BLaER1 treated with 17β-estradiol and CSF1 and Interleukin-3, amounts not matched to agents 10 nM and 100 nM (cell line): Measurements from ENCODE around the gene GHRL.

Experiments used
- H3K27ac ChIP-seq, 11 experiments: shearing (Covaris generic); formaldehyde crosslinking; 2 replicates each; pipeline ENCODE4 v1.8.1; 2022
- H3K27me3 ChIP-seq, 11 experiments: shearing (Covaris generic); formaldehyde crosslinking; 2 replicates each; pipeline ENCODE4 v1.8.1; 2022
- H3K36me3 ChIP-seq, 11 experiments: shearing (Covaris generic); formaldehyde crosslinking; 2 replicates each; pipeline ENCODE4 v1.8.1; 2022
- H3K4me1 ChIP-seq, 10 experiments: shearing (Covaris generic); formaldehyde crosslinking; 2 replicates each; pipeline ENCODE4 v1.8.1; 2022
- H3K4me2 ChIP-seq, 11 experiments: shearing (Covaris generic); formaldehyde crosslinking; 2 replicates each; pipeline ENCODE4 v1.8.1; 2022
- H3K4me3 ChIP-seq, 10 experiments: shearing (Covaris generic); formaldehyde crosslinking; 2 replicates each; pipeline ENCODE4 v1.8.1; 2022
- H3K9ac ChIP-seq, 11 experiments: shearing (Covaris generic); formaldehyde crosslinking; 2 replicates each; pipeline ENCODE4 v1.8.1; 2022
- H3K9me3 ChIP-seq, 11 experiments: shearing (Covaris generic); formaldehyde crosslinking; replicated peaks in 1 of 11; 2 replicates each; pipeline ENCODE4 v1.8.1; 2022
- H4K20me1 ChIP-seq, 11 experiments: shearing (Covaris generic); formaldehyde crosslinking; 2 replicates each; pipeline ENCODE4 v1.8.1; 2022
- Cebpa-rat ChIP-seq, 11 experiments: shearing (Covaris generic); IDR thresholded peaks; 2 replicates each; pipeline ENCODE4 v1.8.1; 2022

Gene GHRL

DNA sequence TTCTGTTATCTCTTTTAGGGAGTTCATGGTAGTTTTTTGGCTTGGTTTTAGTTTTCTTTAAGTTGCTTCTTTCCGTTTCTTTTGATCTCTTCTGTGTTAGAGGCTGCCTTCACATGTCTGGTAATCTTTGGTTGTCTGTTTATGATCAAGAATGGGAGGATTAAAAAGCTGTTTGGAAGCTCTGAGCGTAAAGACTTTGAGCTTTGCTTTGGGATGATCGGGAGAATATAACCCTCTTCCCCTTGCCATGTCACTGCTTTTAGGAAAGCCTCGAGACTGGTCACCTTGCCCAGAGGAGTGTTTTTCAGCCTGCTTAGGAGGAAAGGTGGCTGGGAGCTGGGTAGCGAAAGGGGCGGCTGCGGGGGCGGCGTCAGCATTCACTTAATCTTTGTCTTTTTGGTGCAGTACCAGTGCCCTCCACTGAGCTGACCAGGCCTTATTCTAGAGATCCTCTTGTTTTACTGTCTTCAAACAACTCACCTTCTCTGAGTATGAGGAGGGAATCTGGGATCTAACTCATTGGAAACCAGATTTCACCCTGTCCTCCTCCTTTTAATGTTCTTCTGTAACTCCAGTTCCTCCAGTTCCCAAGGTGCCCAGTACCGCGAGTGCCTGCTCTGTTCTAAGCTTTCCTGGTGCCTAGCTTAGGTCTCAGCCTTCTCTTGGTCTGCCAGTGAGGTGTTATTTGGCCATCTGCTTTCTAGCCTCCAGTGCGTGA, 28.9 kb downstream of the GHRL start:
- H3K4me2 ChIP-seq: peak overlapping the region in 2 of 11 experiments; percentile 9 to 20; a peak in 2 of 22 replicates
- H4K20me1 ChIP-seq: peaks cover 98 to 100% (median 99%) of the 10 kb centered on the region in 11 experiments
- peaks cover 88 to 100% (median 99%) of the 10 kb centered on the region in 11 experiments for H3K36me3 ChIP-seq

GRCh38 chr3:10262027-10262426, 30.7 kb downstream of the GHRL start:
- TF ChIP-seq Cebpa-rat (IDR thresholded peaks at IDR 0.05): no peak
- no peaks in the 10 kb centered on the region for H3K9me3 ChIP-seq
- H4K20me1 ChIP-seq: peaks cover 88 to 100% (median 99%) of the 10 kb centered on the region in 11 experiments
- no peak overlapping the region for H3K4me3 ChIP-seq
- no peak overlapping the region for H3K9ac ChIP-seq
- no peak overlapping the region for H3K27ac ChIP-seq
- H3K27me3 ChIP-seq: no peaks in the 10 kb centered on the region
- no peak overlapping the region for H3K4me2 ChIP-seq
- peaks cover 0 to 51% (median 3%) of the 10 kb centered on the region in 10 experiments; a peak in 6 of 20 replicates for H3K4me1 ChIP-seq
- H3K36me3 ChIP-seq: peaks cover 91 to 100% (median 99%) of the 10 kb centered on the region in 11 experiments

More for the DNA sequence above, 28.9 kb downstream of the GHRL start:
- H3K4me1 ChIP-seq: peaks cover 0 to 58% (median 3%) of the 10 kb centered on the region in 10 experiments; a peak in 7 of 20 replicates
- peak overlapping the region in 2 of 11 experiments; percentile 1 to 8; a peak in 1 of 22 replicates for H3K9ac ChIP-seq
- TF ChIP-seq Cebpa-rat (IDR thresholded peaks at IDR 0.05): no peak
- H3K27ac ChIP-seq: peak overlapping the region in 1 of 11 experiments; percentile 2; a peak in 1 of 22 replicates
- no peak overlapping the region for H3K4me3 ChIP-seq
- H3K9me3 ChIP-seq: no peaks in the 10 kb centered on the region
- H3K27me3 ChIP-seq: no peaks in the 10 kb centered on the region

DNA sequence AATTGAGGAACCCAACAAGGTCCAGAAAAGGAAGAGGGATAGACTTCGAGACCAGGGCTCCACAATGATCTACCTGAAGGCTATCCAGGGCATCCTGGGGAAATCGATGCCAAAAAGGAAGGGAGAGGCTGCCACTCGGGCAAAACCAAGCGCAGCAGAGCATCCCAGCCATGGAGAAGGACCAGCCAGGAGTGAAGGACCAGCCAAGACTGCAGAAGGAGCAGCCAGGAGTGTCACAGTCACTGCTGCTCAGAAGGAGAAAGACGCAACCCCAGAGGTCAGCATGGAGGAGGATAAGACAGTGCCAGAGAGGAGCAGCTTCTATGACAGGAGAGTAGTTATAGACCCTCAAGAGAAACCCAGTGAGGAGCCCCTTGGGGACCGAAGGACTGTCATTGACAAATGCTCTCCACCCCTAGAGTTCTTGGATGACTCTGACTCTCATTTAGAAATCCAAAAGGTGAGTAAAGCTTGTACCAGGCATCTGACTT, 32.5 kb downstream of the GHRL start:
- Histone ChIP-seq H3K36me3 (peaks cover 93 to 100% (median 99%) of the 10 kb centered on the region in 11 experiments), H3K27ac (no peak overlapping the region), H3K27me3 (no peaks in the 10 kb centered on the region), H3K9me3 (no peaks in the 10 kb centered on the region), H3K9ac (no peak overlapping the region), H3K4me1 (peaks cover 0 to 45% (median 5%) of the 10 kb centered on the region in 10 experiments; a peak in 8 of 20 replicates), H3K4me2 (no peak overlapping the region), H3K4me3 (no peak overlapping the region), H4K20me1 (peaks cover 86 to 100% (median 100%) of the 10 kb centered on the region in 11 experiments)
- TF ChIP-seq Cebpa-rat (IDR thresholded peaks at IDR 0.05): no peak

DNA sequence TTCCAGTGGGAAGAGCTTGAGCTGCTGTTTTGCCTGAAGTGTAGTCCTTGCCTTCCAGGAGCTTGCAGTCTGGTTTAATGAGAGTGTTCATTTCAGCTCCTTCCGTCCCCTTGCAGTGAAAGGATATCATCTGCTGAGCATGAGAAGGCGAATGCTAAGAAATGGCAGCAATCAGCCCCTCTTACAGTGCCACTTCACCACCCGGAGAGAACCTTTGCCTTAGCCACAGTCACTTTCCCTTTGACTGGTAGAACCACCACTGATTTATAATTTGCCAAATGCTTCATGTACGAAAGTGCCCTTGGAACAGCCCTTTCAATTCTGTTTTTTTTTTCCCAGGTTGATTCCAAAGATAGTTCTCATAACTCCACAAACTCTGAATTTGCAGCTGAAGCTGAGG, 32.9 kb downstream of the GHRL start:
- Histone ChIP-seq H3K27me3 (no peaks in the 10 kb centered on the region), H3K9me3 (no peaks in the 10 kb centered on the region), H3K4me3 (no peak overlapping the region), H3K4me2 (no peak overlapping the region), H4K20me1 (peaks cover 85 to 100% (median 99%) of the 10 kb centered on the region in 11 experiments), H3K9ac (0 out of 22 replicates have a peak overlapping the region, but pooled peaks of 1 of the 11 experiments have one; percentile 25), H3K36me3 (peaks cover 92 to 100% (median 98%) of the 10 kb centered on the region in 11 experiments), H3K27ac (no peak overlapping the region), H3K4me1 (peaks cover 0 to 49% (median 6%) of the 10 kb centered on the region in 10 experiments; a peak in 9 of 20 replicates)
- TF ChIP-seq Cebpa-rat (IDR thresholded peaks at IDR 0.05): no peak

GRCh38 chr3:10259036-10259435, 33.7 kb downstream of the GHRL start:
- H3K27ac ChIP-seq: no peak overlapping the region
- no peak overlapping the region for H3K4me3 ChIP-seq
- no peaks in the 10 kb centered on the region for H3K9me3 ChIP-seq
- H3K36me3 ChIP-seq: peaks cover 92 to 100% (median 97%) of the 10 kb centered on the region in 11 experiments
- H3K27me3 ChIP-seq: no peaks in the 10 kb centered on the region
- H3K4me2 ChIP-seq: no peak overlapping the region
- H3K9ac ChIP-seq: no peak overlapping the region
- H4K20me1 ChIP-seq: peaks cover 85 to 100% (median 99%) of the 10 kb centered on the region in 11 experiments
- H3K4me1 ChIP-seq: peaks cover 6 to 55% (median 13%) of the 10 kb centered on the region in 10 experiments; a peak in 19 of 20 replicates
- no peak for TF ChIP-seq Cebpa-rat (IDR thresholded peaks at IDR 0.05)

DNA sequence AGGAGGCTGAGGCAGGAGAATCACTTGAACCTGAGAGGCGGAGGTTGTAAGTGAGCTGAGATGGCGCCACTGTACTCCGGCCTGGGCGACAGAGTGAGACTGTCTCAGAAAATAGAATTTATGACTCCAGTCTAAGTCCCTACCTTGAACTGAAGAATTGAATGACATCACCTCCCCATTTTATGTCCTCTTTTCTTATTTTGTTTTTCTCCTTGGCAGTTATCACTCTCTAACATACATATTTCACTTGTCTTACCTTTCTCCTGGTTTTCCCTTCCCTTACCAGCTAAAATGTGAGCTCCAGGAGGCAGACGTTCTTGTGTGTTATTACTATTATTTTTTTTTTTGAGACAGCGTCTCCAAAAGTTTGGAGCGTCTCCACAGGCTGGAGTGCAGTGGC, 36.9 kb downstream of the GHRL start:
- Histone ChIP-seq H4K20me1 (peaks cover 80 to 100% (median 99%) of the 10 kb centered on the region in 11 experiments), H3K36me3 (peaks cover 89 to 100% (median 97%) of the 10 kb centered on the region in 11 experiments), H3K4me1 (peaks cover 21 to 65% (median 39%) of the 10 kb centered on the region in 10 experiments), H3K9me3 (no peaks in the 10 kb centered on the region), H3K27me3 (no peaks in the 10 kb centered on the region), H3K4me3 (no peak overlapping the region), H3K27ac (no peak overlapping the region), H3K9ac (no peak overlapping the region; a peak in 1 of 22 replicates), H3K4me2 (no peak overlapping the region)
- no peak for TF ChIP-seq Cebpa-rat (IDR thresholded peaks at IDR 0.05)

GRCh38 chr3:10253731-10254130, 39.0 kb downstream of the GHRL start:
- Histone ChIP-seq H3K27ac (peak overlapping the region in 1 of 11 experiments; percentile 10; a peak in 1 of 22 replicates), H4K20me1 (peaks cover 74 to 98% (median 96%) of the 10 kb centered on the region in 11 experiments), H3K4me3 (0 out of 20 replicates have a peak overlapping the region, but pooled peaks of 1 of the 10 experiments have one; percentile 8), H3K4me2 (peak overlapping the region in 10 of 11 experiments; percentile 3 to 97 (median 48); a peak in 14 of 22 replicates), H3K27me3 (no peaks in the 10 kb centered on the region), H3K9me3 (no peaks in the 10 kb centered on the region), H3K36me3 (peaks cover 68 to 86% (median 79%) of the 10 kb centered on the region in 11 experiments), H3K9ac (no peak overlapping the region; a peak in 1 of 22 replicates), H3K4me1 (peaks cover 32 to 61% (median 45%) of the 10 kb centered on the region in 10 experiments)
- TF ChIP-seq Cebpa-rat (IDR thresholded peaks at IDR 0.05): no peak

GRCh38 chr3:10251006-10251405, 41.7 kb downstream of the GHRL start:
- Histone ChIP-seq H3K9me3 (peaks cover 5 to 21% (median 9%) of the 10 kb centered on the region in 11 experiments), H3K4me1 (peaks cover 39 to 65% (median 51%) of the 10 kb centered on the region in 10 experiments), H3K36me3 (peaks cover 45 to 68% (median 57%) of the 10 kb centered on the region in 11 experiments), H3K27ac (peak overlapping the region in 7 of 11 experiments; percentile 21 to 98 (median 96); a peak in 7 of 22 replicates), H4K20me1 (peaks cover 57 to 72% (median 68%) of the 10 kb centered on the region in 11 experiments), H3K9ac (peak overlapping the region; percentile 92 to 97 (median 95); a peak in 20 of 22 replicates), H3K4me3 (peak overlapping the region; percentile 80 to 92 (median 86); a peak in 19 of 20 replicates), H3K27me3 (no peaks in the 10 kb centered on the region), H3K4me2 (peak overlapping the region; percentile 89 to 98 (median 94))
- no peak for TF ChIP-seq Cebpa-rat (IDR thresholded peaks at IDR 0.05)

DNA sequence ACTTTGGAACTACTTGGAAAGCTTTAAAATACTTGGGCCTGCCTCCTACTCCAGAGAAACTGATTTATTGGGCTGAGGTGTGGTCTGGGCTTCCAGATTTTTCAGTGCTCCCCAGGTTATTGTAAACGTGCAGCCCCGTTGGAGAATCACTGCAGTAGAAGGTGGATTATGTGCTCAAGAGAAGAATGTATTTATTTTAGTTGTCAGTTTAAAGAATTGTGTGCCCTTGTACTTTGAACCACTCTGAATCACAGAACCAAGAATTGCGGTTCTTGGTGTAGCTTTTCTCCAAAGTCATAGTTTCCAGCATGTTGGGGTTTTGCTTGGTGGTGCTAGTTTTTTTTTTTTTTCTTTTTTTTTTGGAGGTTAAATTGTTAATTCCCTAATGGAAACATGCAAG, 42.9 kb downstream of the GHRL start:
- Histone ChIP-seq H3K4me2 (peak overlapping the region; percentile 89 to 98 (median 94)), H3K9me3 (peaks cover 17 to 33% (median 21%) of the 10 kb centered on the region in 11 experiments), H4K20me1 (peaks cover 47 to 60% (median 57%) of the 10 kb centered on the region in 11 experiments), H3K36me3 (peaks cover 38 to 69% (median 55%) of the 10 kb centered on the region in 11 experiments), H3K4me1 (peaks cover 39 to 56% (median 47%) of the 10 kb centered on the region in 10 experiments), H3K4me3 (peak overlapping the region; percentile 80 to 92 (median 86)), H3K9ac (peak overlapping the region; percentile 92 to 97 (median 95)), H3K27me3 (no peaks in the 10 kb centered on the region), H3K27ac (peak overlapping the region; percentile 86 to 98 (median 95); a peak in 21 of 22 replicates)
- TF ChIP-seq Cebpa-rat (IDR thresholded peaks at IDR 0.05): no peak
